ENCODE measurements around the gene RERE.
"Not testable (repeated sequence)": the region's sequence is repeated elsewhere in the genome, so short reads cannot be mapped to it uniquely, and the experiment has no call there.

RERE gene

GRCh38 chr1:8747879-8748825, 69.3 kb downstream of the RERE start:
- DNase-seq: no peak

- no peak for DNase-seq
Observed at GRCh38 chr1:8746554-8746953, 70.9 kb downstream of the RERE start.

- DNase-seq: no peak
Observed at GRCh38 chr1:8745749-8746390, 71.6 kb downstream of the RERE start.

GRCh38 chr1:8745346-8745745, 72.1 kb downstream of the RERE start:
- DNase-seq: no peak

- DNase-seq: no peak
Observed at GRCh38 chr1:8742022-8742924, 75.2 kb downstream of the RERE start.

- DNase-seq: no peak
Observed at GRCh38 chr1:8740034-8740449, 77.4 kb downstream of the RERE start.

- no peak for DNase-seq
Observed at GRCh38 chr1:8739377-8739776, 78.1 kb downstream of the RERE start.

GRCh38 chr1:8736927-8737326, 80.5 kb downstream of the RERE start:
- DNase-seq: no peak

GRCh38 chr1:8733484-8733883, 84.0 kb downstream of the RERE start:
- no peak for DNase-seq

GRCh38 chr1:8731162-8731561, 86.3 kb downstream of the RERE start:
- DNase-seq: no peak

GRCh38 chr1:8728464-8728863, 89.0 kb downstream of the RERE start:
- no peak for DNase-seq

GRCh38 chr1:8727809-8728213, 89.6 kb downstream of the RERE start:
- no peak for DNase-seq

GRCh38 chr1:8727316-8727715, 90.1 kb downstream of the RERE start:
- not testable (repeated sequence) for DNase-seq

GRCh38 chr1:8726801-8727186, 90.6 kb downstream of the RERE start:
- DNase-seq: not testable (repeated sequence)

- DNase-seq: no peak
Observed at GRCh38 chr1:8723010-8723409, 94.4 kb downstream of the RERE start.

GRCh38 chr1:8722366-8722765, 95.1 kb downstream of the RERE start:
- no peak for DNase-seq

- DNase-seq: no peak
Observed at GRCh38 chr1:8721679-8722324, 95.6 kb downstream of the RERE start.

GRCh38 chr1:8720347-8720746, 97.1 kb downstream of the RERE start:
- DNase-seq: no peak

- DNase-seq: no peak
Observed at GRCh38 chr1:8718850-8719361, 98.5 kb downstream of the RERE start.

GRCh38 chr1:8717148-8717547, 100.3 kb downstream of the RERE start:
- DNase-seq: no peak

GRCh38 chr1:8716238-8716637, 101.2 kb downstream of the RERE start:
- DNase-seq: no peak

GRCh38 chr1:8714173-8714572, 103.3 kb downstream of the RERE start:
- DNase-seq: no peak

Measured in NCI-H774 (cell line).